SK-N-SH treated with all-trans-retinoic acid at 6 μM for 48 hours (cell line): ENCODE measurements around the gene FAM3B.

Experiments used
- ATAC-seq: fragments of 200-7000 bp; cut with Tn5 transposase; 3 replicates; pipeline ENCODE4 v1.9.1; 2020; ENCODE audit warnings: mild to moderate bottlenecking, moderate library complexity
- ARNTL ChIP-seq: fragments of 450-650 bp; formaldehyde crosslinking; IDR thresholded peaks from 2 replicates; pipeline ENCODE4 v1.5.0; 2020; ENCODE audit warnings: low read depth, mild to moderate bottlenecking, moderate library complexity, borderline replicate concordance
- BACH2 ChIP-seq: fragments of 250-450 bp; sonication (Bioruptor Pico); IDR thresholded peaks from 2 replicates; pipeline ENCODE4 v1.9.0; 2021; ENCODE audit warnings: mild to moderate bottlenecking, borderline replicate concordance
- CSDC2 ChIP-seq: fragments of 250-450 bp; sonication (Bioruptor Pico); IDR thresholded peaks from 2 replicates; pipeline ENCODE4 v1.5.0; 2020; ENCODE audit warnings: mild to moderate bottlenecking, moderate library complexity
- ESRRG ChIP-seq: fragments of 250-450 bp; sonication (Bioruptor Pico); IDR thresholded peaks from 2 replicates; pipeline ENCODE4 v1.6.1; 2021; ENCODE audit warnings: mild to moderate bottlenecking
- GLIS3 ChIP-seq: fragments of 250-450 bp; sonication (Bioruptor Pico); IDR thresholded peaks from 2 replicates; pipeline ENCODE4 v1.5.0; 2020; ENCODE audit warnings: mild to moderate bottlenecking, moderate library complexity
- ISL1 ChIP-seq: fragments of 250-450 bp; sonication (Bioruptor Pico); IDR thresholded peaks from 2 replicates; pipeline ENCODE4 v2.1.2; 2022; ENCODE audit warnings: mild to moderate bottlenecking, moderate library complexity
- OSR1 ChIP-seq: fragments of 250-450 bp; sonication (Bioruptor Pico); IDR thresholded peaks from 2 replicates; pipeline ENCODE4 v1.8.0; 2022; ENCODE audit warnings: moderate library complexity, mild to moderate bottlenecking, inconsistent platforms
- PPARA ChIP-seq: fragments of 250-450 bp; sonication (Bioruptor Pico); IDR thresholded peaks from 2 replicates; pipeline ENCODE4 v1.5.0; 2020; ENCODE audit warnings: mild to moderate bottlenecking, borderline replicate concordance
- SNAI2 ChIP-seq: fragments of 250-450 bp; sonication (Bioruptor Pico); IDR thresholded peaks from 2 replicates; pipeline ENCODE4 v1.5.0; 2020; ENCODE audit warnings: mild to moderate bottlenecking, moderate library complexity
- TCF4 ChIP-seq: fragments of 250-450 bp; sonication (Bioruptor Pico); IDR thresholded peaks from 2 replicates; pipeline ENCODE4 v1.8.0; 2021; ENCODE audit warnings: mild to moderate bottlenecking, moderate library complexity, borderline replicate concordance
- ZC3H10 ChIP-seq: fragments of 250-450 bp; sonication (Bioruptor Pico); IDR thresholded peaks from 2 replicates; pipeline ENCODE4 v1.5.1; 2021; ENCODE audit warnings: mild to moderate bottlenecking, moderate library complexity
- ZFP3 ChIP-seq: fragments of 250-450 bp; sonication (Bioruptor Pico); IDR thresholded peaks from 2 replicates; pipeline ENCODE4 v1.5.0; 2020; ENCODE audit warnings: mild to moderate bottlenecking, moderate library complexity
- ZNF565 ChIP-seq: fragments of 450-650 bp; formaldehyde crosslinking; conservative IDR thresholded peaks from 2 replicates; pipeline ENCODE4 v1.5.0; 2020; ENCODE audit warnings: low read depth, mild to moderate bottlenecking, moderate library complexity
- ZNF70 ChIP-seq: fragments of 450-650 bp; formaldehyde crosslinking; IDR thresholded peaks from 2 replicates; pipeline ENCODE4 v1.5.0; 2020; ENCODE audit warnings: mild to moderate bottlenecking, moderate library complexity
- ZNF8 ChIP-seq: fragments of 450-650 bp; formaldehyde crosslinking; IDR thresholded peaks from 2 replicates; pipeline ENCODE4 v1.5.0; 2020; ENCODE audit warnings: mild to moderate bottlenecking, moderate library complexity
- TF ChIP-seq, protein P1 (sequence below): fragments of 250-450 bp; sonication (Bioruptor Pico); IDR thresholded peaks from 2 replicates; pipeline ENCODE4 v1.8.0; 2020; ENCODE audit warnings: mild to moderate bottlenecking, moderate library complexity, borderline replicate concordance
- TF ChIP-seq, protein P2 (sequence below): fragments of 250-450 bp; sonication (Bioruptor Pico); IDR thresholded peaks from 2 replicates; pipeline ENCODE4 v1.8.0; 2021; ENCODE audit warnings: low read depth, mild to moderate bottlenecking, moderate library complexity, borderline replicate concordance
- TF ChIP-seq, protein P3 (sequence below): fragments of 250-450 bp; sonication (Bioruptor Pico); IDR thresholded peaks from 2 replicates; pipeline ENCODE4 v1.5.1; 2020; ENCODE audit warnings: low read depth, mild to moderate bottlenecking, moderate library complexity
- TF ChIP-seq, protein P4 (sequence below): fragments of 250-450 bp; sonication (Bioruptor Pico); IDR thresholded peaks from 2 replicates; pipeline ENCODE4 v1.5.0; 2020; ENCODE audit warnings: mild to moderate bottlenecking, moderate library complexity
- TF ChIP-seq, protein P5 (sequence below): fragments of 250-450 bp; sonication (Bioruptor Pico); IDR thresholded peaks from 2 replicates; pipeline ENCODE4 v1.5.1; 2021; ENCODE audit warnings: mild to moderate bottlenecking, moderate library complexity

The FAM3B gene

DNA sequence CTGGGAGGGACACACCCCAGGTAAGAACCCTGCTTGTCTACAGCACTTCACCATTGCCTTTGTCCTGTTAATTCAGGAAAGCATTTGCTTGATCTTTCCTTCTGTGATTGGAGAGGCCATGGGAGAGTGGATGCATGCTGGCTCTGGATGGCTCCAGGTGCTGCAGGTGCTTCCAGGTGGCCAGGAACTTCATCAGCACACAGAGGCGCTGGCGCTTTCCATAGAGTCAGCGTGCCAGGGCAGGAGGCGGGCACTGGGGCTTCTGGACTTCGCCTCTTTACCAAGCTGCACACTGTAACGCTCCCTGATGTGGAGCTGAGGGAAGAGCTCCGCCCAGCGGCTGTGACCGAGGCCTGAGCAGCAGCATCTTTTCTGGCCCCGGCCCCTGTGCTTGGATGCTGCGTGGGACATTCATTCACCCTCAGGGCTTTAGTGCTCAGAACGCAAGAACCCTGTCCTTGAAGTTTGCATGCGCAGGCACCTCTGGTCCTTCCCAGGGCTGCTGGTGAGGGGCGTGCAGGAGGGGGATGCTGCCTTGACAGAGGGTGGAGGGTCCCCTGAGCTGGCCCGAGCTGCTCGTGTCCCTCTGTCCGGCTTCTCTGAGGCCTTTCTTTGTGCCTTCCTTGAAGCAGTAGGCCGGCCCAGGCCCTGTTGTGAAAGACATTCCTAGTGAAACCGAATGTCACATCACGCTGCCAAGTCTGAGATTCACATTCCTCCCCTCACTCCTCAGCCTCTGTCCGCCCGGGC, 43.6 kb downstream of the FAM3B start:
- TF ChIP-seq TCF4 (CRISPR knock-in tag), result no peak
- ATAC-seq, result peak; percentile 57

DNA sequence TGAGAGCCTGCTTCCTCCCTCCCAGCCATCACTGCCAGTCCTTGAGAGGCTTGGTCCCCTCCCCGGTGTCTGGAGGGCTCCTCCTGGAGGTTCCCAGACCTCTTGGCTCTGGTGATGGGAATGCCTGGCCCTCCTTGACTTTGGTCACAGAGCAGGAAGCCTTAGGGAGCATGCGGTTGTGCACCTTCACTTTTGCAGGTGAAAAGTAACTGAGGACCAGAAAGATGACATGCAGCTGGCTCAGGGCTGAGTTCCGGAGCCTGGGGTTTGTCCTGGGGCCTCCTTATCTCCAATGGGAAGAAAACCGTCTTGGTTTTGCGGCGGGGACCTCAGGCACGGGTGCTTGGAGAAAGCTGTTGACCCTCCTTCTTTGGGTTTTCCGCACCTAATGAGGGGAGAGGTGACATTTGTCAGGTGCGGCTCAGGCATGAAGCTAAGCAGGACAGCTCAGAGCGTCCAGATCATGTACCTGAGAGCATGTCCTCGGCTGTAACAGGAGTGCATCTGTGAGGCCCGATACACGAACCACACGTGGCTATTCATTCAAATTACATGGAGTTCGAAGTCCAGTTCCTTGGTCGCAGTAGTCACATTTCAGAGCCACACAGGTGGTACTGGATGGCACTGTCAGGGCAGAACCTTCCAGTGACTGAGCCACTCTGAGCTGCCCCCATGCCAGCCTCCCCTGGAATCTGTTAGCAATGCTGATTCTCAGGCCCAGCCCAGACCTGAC, 44.6 kb downstream of the FAM3B start:
- no peak for TF ChIP-seq ZNF565 (CRISPR knock-in tag)
- TF ChIP-seq CSDC2, result no peak
- TF ChIP-seq ARNTL (CRISPR knock-in tag), result no peak
- TF ChIP-seq, protein P1, sequence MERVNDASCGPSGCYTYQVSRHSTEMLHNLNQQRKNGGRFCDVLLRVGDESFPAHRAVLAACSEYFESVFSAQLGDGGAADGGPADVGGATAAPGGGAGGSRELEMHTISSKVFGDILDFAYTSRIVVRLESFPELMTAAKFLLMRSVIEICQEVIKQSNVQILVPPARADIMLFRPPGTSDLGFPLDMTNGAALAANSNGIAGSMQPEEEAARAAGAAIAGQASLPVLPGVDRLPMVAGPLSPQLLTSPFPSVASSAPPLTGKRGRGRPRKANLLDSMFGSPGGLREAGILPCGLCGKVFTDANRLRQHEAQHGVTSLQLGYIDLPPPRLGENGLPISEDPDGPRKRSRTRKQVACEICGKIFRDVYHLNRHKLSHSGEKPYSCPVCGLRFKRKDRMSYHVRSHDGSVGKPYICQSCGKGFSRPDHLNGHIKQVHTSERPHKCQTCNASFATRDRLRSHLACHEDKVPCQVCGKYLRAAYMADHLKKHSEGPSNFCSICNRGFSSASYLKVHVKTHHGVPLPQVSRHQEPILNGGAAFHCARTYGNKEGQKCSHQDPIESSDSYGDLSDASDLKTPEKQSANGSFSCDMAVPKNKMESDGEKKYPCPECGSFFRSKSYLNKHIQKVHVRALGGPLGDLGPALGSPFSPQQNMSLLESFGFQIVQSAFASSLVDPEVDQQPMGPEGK, result no peak
- TF ChIP-seq, protein P2, sequence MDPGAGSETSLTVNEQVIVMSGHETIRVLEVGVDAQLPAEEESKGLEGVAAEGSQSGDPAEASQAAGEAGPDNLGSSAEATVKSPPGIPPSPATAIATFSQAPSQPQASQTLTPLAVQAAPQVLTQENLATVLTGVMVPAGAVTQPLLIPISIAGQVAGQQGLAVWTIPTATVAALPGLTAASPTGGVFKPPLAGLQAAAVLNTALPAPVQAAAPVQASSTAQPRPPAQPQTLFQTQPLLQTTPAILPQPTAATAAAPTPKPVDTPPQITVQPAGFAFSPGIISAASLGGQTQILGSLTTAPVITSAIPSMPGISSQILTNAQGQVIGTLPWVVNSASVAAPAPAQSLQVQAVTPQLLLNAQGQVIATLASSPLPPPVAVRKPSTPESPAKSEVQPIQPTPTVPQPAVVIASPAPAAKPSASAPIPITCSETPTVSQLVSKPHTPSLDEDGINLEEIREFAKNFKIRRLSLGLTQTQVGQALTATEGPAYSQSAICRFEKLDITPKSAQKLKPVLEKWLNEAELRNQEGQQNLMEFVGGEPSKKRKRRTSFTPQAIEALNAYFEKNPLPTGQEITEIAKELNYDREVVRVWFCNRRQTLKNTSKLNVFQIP (CRISPR knock-in tag), result no peak
- no peak for TF ChIP-seq ESRRG
- TF ChIP-seq ZC3H10 (CRISPR knock-in tag), result no peak
- TF ChIP-seq GLIS3, result no peak
- TF ChIP-seq PPARA (CRISPR knock-in tag), result no peak
- TF ChIP-seq, protein P3, sequence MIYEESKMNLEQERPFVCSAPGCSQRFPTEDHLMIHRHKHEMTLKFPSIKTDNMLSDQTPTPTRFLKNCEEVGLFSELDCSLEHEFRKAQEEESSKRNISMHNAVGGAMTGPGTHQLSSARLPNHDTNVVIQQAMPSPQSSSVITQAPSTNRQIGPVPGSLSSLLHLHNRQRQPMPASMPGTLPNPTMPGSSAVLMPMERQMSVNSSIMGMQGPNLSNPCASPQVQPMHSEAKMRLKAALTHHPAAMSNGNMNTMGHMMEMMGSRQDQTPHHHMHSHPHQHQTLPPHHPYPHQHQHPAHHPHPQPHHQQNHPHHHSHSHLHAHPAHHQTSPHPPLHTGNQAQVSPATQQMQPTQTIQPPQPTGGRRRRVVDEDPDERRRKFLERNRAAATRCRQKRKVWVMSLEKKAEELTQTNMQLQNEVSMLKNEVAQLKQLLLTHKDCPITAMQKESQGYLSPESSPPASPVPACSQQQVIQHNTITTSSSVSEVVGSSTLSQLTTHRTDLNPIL, result no peak
- TF ChIP-seq, protein P4, sequence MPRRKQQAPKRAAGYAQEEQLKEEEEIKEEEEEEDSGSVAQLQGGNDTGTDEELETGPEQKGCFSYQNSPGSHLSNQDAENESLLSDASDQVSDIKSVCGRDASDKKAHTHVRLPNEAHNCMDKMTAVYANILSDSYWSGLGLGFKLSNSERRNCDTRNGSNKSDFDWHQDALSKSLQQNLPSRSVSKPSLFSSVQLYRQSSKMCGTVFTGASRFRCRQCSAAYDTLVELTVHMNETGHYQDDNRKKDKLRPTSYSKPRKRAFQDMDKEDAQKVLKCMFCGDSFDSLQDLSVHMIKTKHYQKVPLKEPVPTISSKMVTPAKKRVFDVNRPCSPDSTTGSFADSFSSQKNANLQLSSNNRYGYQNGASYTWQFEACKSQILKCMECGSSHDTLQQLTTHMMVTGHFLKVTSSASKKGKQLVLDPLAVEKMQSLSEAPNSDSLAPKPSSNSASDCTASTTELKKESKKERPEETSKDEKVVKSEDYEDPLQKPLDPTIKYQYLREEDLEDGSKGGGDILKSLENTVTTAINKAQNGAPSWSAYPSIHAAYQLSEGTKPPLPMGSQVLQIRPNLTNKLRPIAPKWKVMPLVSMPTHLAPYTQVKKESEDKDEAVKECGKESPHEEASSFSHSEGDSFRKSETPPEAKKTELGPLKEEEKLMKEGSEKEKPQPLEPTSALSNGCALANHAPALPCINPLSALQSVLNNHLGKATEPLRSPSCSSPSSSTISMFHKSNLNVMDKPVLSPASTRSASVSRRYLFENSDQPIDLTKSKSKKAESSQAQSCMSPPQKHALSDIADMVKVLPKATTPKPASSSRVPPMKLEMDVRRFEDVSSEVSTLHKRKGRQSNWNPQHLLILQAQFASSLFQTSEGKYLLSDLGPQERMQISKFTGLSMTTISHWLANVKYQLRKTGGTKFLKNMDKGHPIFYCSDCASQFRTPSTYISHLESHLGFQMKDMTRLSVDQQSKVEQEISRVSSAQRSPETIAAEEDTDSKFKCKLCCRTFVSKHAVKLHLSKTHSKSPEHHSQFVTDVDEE (CRISPR knock-in tag), result no peak
- TF ChIP-seq ISL1 (CRISPR knock-in tag), result no peak
- TF ChIP-seq ZNF70 (CRISPR knock-in tag), result no peak
- TF ChIP-seq SNAI2 (CRISPR knock-in tag), result no peak
- no peak for TF ChIP-seq OSR1 (CRISPR knock-in tag)
- no peak for TF ChIP-seq BACH2 (CRISPR knock-in tag)
- TF ChIP-seq, protein P5, sequence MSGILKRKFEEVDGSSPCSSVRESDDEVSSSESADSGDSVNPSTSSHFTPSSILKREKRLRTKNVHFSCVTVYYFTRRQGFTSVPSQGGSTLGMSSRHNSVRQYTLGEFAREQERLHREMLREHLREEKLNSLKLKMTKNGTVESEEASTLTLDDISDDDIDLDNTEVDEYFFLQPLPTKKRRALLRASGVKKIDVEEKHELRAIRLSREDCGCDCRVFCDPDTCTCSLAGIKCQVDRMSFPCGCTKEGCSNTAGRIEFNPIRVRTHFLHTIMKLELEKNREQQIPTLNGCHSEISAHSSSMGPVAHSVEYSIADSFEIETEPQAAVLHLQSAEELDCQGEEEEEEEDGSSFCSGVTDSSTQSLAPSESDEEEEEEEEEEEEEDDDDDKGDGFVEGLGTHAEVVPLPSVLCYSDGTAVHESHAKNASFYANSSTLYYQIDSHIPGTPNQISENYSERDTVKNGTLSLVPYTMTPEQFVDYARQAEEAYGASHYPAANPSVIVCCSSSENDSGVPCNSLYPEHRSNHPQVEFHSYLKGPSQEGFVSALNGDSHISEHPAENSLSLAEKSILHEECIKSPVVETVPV (CRISPR knock-in tag), result no peak
- TF ChIP-seq TCF4 (CRISPR knock-in tag), result no peak
- TF ChIP-seq ZNF8 (CRISPR knock-in tag), result no peak
- TF ChIP-seq ZFP3 (CRISPR knock-in tag), result no peak
- no peak for ATAC-seq
